Raji (cell line): ENCODE data around the gene GATA5.

Source experiments
- POLR2A ChIP-seq: IDR thresholded peaks from 2 replicates; pipeline ENCODE4 v1.6.1; 2011; ENCODE audit warnings: low read depth, low read length, control low read depth; ENCODE audit not compliant: insufficient read depth

The GATA5 gene

GRCh38 chr20:62417981-62418708 is 57.6 kb downstream of the GATA5 start:
- TF ChIP-seq POLR2A = no peak

GRCh38 chr20:62416651-62417637 is 58.9 kb downstream of the GATA5 start:
- TF ChIP-seq POLR2A = no peak

- no peak for TF ChIP-seq POLR2A
Measured at GRCh38 chr20:62415354-62416111, 60.3 kb downstream of the GATA5 start.

GRCh38 chr20:62413896-62414481 is 61.8 kb downstream of the GATA5 start:
- no peak for TF ChIP-seq POLR2A
